Neuronal stem cell (in vitro differentiated cells): ENCODE results near the gene CKLF.
"Not testable (repeated sequence)": the region's sequence is repeated elsewhere in the genome, so short reads cannot be mapped to it uniquely, and the experiment has no call there.

Experiments used
- DNase-seq: peaks from one replicate; pipeline ENCODE4 v3.0.0-alpha.2; 2013; ENCODE audit warnings: low spot score
- H2AFZ ChIP-seq: one replicate; pipeline ENCODE4 v1.6.1; 2013; ENCODE audit warnings: mild to moderate bottlenecking, low read length, inconsistent platforms
- H2AK5ac ChIP-seq: 2 replicates; pipeline ENCODE4 v1.6.1; 2013; ENCODE audit warnings: low read depth, mild to moderate bottlenecking, inconsistent platforms, low read length, moderate library complexity, mixed read lengths
- H2BK120ac ChIP-seq: 2 replicates; pipeline ENCODE4 v1.6.1; 2013; ENCODE audit warnings: low read depth, mild to moderate bottlenecking, inconsistent platforms, low read length, moderate library complexity, mixed read lengths
- H2BK12ac ChIP-seq: one replicate; pipeline ENCODE4 v1.6.1; 2013; ENCODE audit warnings: low read length, inconsistent platforms
- H2BK15ac ChIP-seq: 2 replicates; pipeline ENCODE4 v1.6.1; 2013; ENCODE audit warnings: mild to moderate bottlenecking, low read length, inconsistent platforms, mixed read lengths
- H2BK5ac ChIP-seq: one replicate; pipeline ENCODE4 v1.6.1; 2013; ENCODE audit warnings: inconsistent platforms, mild to moderate bottlenecking, low read length, moderate library complexity
- H3K14ac ChIP-seq: one replicate; pipeline ENCODE4 v1.6.1; 2013; ENCODE audit warnings: low read length, inconsistent platforms
- H3K18ac ChIP-seq: 2 replicates; pipeline ENCODE4 v1.6.1; 2013; ENCODE audit warnings: low read length, inconsistent platforms
- H3K23ac ChIP-seq: 2 replicates; pipeline ENCODE4 v1.6.1; 2013; ENCODE audit warnings: low read depth, mild to moderate bottlenecking, mixed read lengths, low read length, inconsistent platforms; ENCODE audit not compliant: poor library complexity
- H3K27ac ChIP-seq: replicated peaks from 3 replicates; pipeline ENCODE4 v1.5.1; 2013; ENCODE audit warnings: low read length, inconsistent platforms
- H3K27me3 ChIP-seq, 3 experiments: 2 replicates each; pipeline ENCODE4 v1.6.1; 2013; ENCODE audit warnings: low read length in 3 of 3, mild to moderate bottlenecking in 2 of 3, inconsistent platforms in 1 of 3, low read depth in 1 of 3, mixed read lengths in 1 of 3, moderate library complexity in 1 of 3; ENCODE audit not compliant: control insufficient read depth in 3 of 3, insufficient read depth in 3 of 3
- H3K36me3 ChIP-seq, 2 donors: replicated peaks in 1 of 2; 2 replicates each; pipeline ENCODE4 v1.6.1; 2013; ENCODE audit warnings: low read length in 2 of 2; ENCODE audit not compliant: control insufficient read depth in 2 of 2, insufficient read depth in 2 of 2
- H3K4ac ChIP-seq: 2 replicates; pipeline ENCODE4 v1.6.1; 2013; ENCODE audit warnings: inconsistent platforms, mild to moderate bottlenecking, low read length, moderate library complexity
- H3K4me1 ChIP-seq, 2 donors: 1 replicate in 1 of 2; 2 replicates in 1 of 2; pipeline ENCODE4 v1.6.1; 2013; ENCODE audit warnings: low read length in 2 of 2, low read depth in 1 of 2; ENCODE audit not compliant: control insufficient read depth in 2 of 2, insufficient read depth in 1 of 2
- H3K4me2 ChIP-seq: one replicate; pipeline ENCODE4 v1.6.1; 2013; ENCODE audit warnings: mild to moderate bottlenecking, low read length, inconsistent platforms; ENCODE audit not compliant: insufficient read depth, poor library complexity, severe bottlenecking
- H3K4me3 ChIP-seq, 2 donors: 2 replicates each; pipeline ENCODE4 v1.5.1; 2013; ENCODE audit warnings: low read length in 2 of 2, mild to moderate bottlenecking in 2 of 2, inconsistent platforms in 1 of 2, moderate library complexity in 1 of 2
- H3K79me1 ChIP-seq: one replicate; pipeline ENCODE4 v1.6.1; 2013; ENCODE audit warnings: low read depth, mild to moderate bottlenecking, inconsistent platforms, low read length, moderate library complexity
- H3K9ac ChIP-seq: one replicate; pipeline ENCODE4 v1.6.1; 2013; ENCODE audit warnings: mild to moderate bottlenecking, low read depth, low read length, inconsistent platforms; ENCODE audit not compliant: poor library complexity
- H3K9me3 ChIP-seq, 2 donors: replicated peaks in 1 of 2; 2 replicates each; pipeline versions ENCODE3 to v1.6.1; 2013; ENCODE audit warnings: low read length in 2 of 2, mild to moderate bottlenecking in 2 of 2, inconsistent platforms in 1 of 2, low read depth in 1 of 2, mixed read lengths in 1 of 2, moderate library complexity in 1 of 2; ENCODE audit not compliant: control insufficient read depth in 2 of 2, insufficient read depth in 1 of 2
- H4K8ac ChIP-seq: one replicate; pipeline ENCODE4 v1.6.1; 2013; ENCODE audit warnings: low read depth, mild to moderate bottlenecking, inconsistent platforms, low read length, moderate library complexity
- H4K91ac ChIP-seq: one replicate; pipeline ENCODE4 v1.6.1; 2013; ENCODE audit warnings: low read length, low read depth, mild to moderate bottlenecking, inconsistent platforms; ENCODE audit not compliant: poor library complexity
- WGBS, 2 donors: extraction: QIAGEN DNeasy Blood & Tissue Kit; methylation state at CpG; one replicate each; pipeline ENCODE4 v1.1.7; 2013; ENCODE audit warnings: missing lambda C conversion rate in 2 of 2, mixed read lengths in 1 of 2; ENCODE audit not compliant: insufficient read length in 2 of 2, insufficient replicate concordance in 1 of 2; ENCODE audit errors: extremely low coverage in 2 of 2; 5-methylcytosine and 5-hydroxymethylcytosine counted together

Gene CKLF

GRCh38 chr16:66610111-66610820 lies 57.9 kb downstream of the CKLF start:
- no peak overlapping the region for H3K4me3 ChIP-seq
- peaks cover 28% of the 10 kb centered on the region for H3K79me1 ChIP-seq
- no peak overlapping the region for H3K4ac ChIP-seq
- no peak for DNase-seq
- H2BK5ac ChIP-seq: no peak overlapping the region
- H4K91ac ChIP-seq: no peak overlapping the region
- H3K9me3 ChIP-seq: peaks cover 11 to 18% of the 10 kb centered on the region in 2 donors
- H2AK5ac ChIP-seq: no peak overlapping the region
- H3K4me1 ChIP-seq: peaks cover 12 to 16% of the 10 kb centered on the region in 2 donors
- WGBS, 2 donors: no CpG with 5 or more reads among the region's 14 CpGs
- H2AFZ ChIP-seq: no peak overlapping the region
- no peak overlapping the region for H3K18ac ChIP-seq
- H3K9ac ChIP-seq: peak overlapping the region; percentile 34
- no peak overlapping the region for H3K4me2 ChIP-seq
- H3K14ac ChIP-seq: no peak overlapping the region
- H2BK12ac ChIP-seq: no peak overlapping the region
- H3K27ac ChIP-seq: no peak overlapping the region
- H3K27me3 ChIP-seq: no peaks in the 10 kb centered on the region
- no peak overlapping the region for H2BK120ac ChIP-seq
- peaks cover 53 to 87% of the 10 kb centered on the region in 2 donors for H3K36me3 ChIP-seq
- no peak overlapping the region for H4K8ac ChIP-seq
- peak overlapping the region; percentile 47 for H3K23ac ChIP-seq
- no peak overlapping the region for H2BK15ac ChIP-seq

- not testable (repeated sequence) for H3K14ac ChIP-seq, H3K27me3 ChIP-seq, H3K9ac ChIP-seq, H3K4me2 ChIP-seq, H3K18ac ChIP-seq, DNase-seq, H2BK120ac ChIP-seq, H2BK5ac ChIP-seq, H3K4me3 ChIP-seq, H2BK15ac ChIP-seq, H3K27ac ChIP-seq, H3K23ac ChIP-seq, H2BK12ac ChIP-seq, H3K4ac ChIP-seq, H4K91ac ChIP-seq, H4K8ac ChIP-seq, H2AFZ ChIP-seq, H2AK5ac ChIP-seq
- Histone ChIP-seq H3K36me3 (peaks cover 53 to 87% of the 10 kb centered on the region in 2 donors), H3K9me3 (peaks cover 11 to 18% of the 10 kb centered on the region in 2 donors), H3K4me1 (peaks cover 6 to 11% of the 10 kb centered on the region in 2 donors), H3K79me1 (peaks cover 19% of the 10 kb centered on the region)
- WGBS, 2 donors: no CpG with 5 or more reads among the region's 8 CpGs
These were observed 59.5 kb downstream of the CKLF start for GRCh38 chr16:66611911-66612310.

GRCh38 chr16:66612422-66612821 lies 60.0 kb downstream of the CKLF start:
- no peak overlapping the region for H3K18ac ChIP-seq
- no peak overlapping the region for H3K4me3 ChIP-seq
- no peak overlapping the region for H3K4me2 ChIP-seq
- peaks cover 6 to 11% of the 10 kb centered on the region in 2 donors for H3K4me1 ChIP-seq
- DNase-seq: no peak
- H3K4ac ChIP-seq: no peak overlapping the region
- H3K9ac ChIP-seq: no peak overlapping the region
- H3K36me3 ChIP-seq: peaks cover 51 to 82% of the 10 kb centered on the region in 2 donors
- H2AK5ac ChIP-seq: no peak overlapping the region
- H3K27me3 ChIP-seq: no peaks in the 10 kb centered on the region
- no peak overlapping the region for H2BK5ac ChIP-seq
- H3K23ac ChIP-seq: peak overlapping the region; percentile 87
- H3K27ac ChIP-seq: no peak overlapping the region
- H4K8ac ChIP-seq: no peak overlapping the region
- peaks cover 11 to 18% of the 10 kb centered on the region in 2 donors for H3K9me3 ChIP-seq
- no peak overlapping the region for H2BK12ac ChIP-seq
- WGBS, 2 donors: no CpG with 5 or more reads among the region's 14 CpGs
- H2BK120ac ChIP-seq: no peak overlapping the region
- H2BK15ac ChIP-seq: no peak overlapping the region
- peaks cover 16% of the 10 kb centered on the region for H3K79me1 ChIP-seq
- H2AFZ ChIP-seq: no peak overlapping the region
- no peak overlapping the region for H4K91ac ChIP-seq
- H3K14ac ChIP-seq: no peak overlapping the region

GRCh38 chr16:66614161-66614802 lies 61.9 kb downstream of the CKLF start:
- no peak overlapping the region for H3K4me2 ChIP-seq
- no peak overlapping the region for H3K23ac ChIP-seq
- no peak overlapping the region for H3K4ac ChIP-seq
- H3K36me3 ChIP-seq: peaks cover 42 to 73% of the 10 kb centered on the region in 2 donors
- H2BK120ac ChIP-seq: no peak overlapping the region
- H3K4me1 ChIP-seq: peaks cover 0 to 2% of the 10 kb centered on the region in 2 donors
- H4K8ac ChIP-seq: no peak overlapping the region
- no peak overlapping the region for H2BK15ac ChIP-seq
- H2AFZ ChIP-seq: no peak overlapping the region
- H3K18ac ChIP-seq: no peak overlapping the region
- no peak overlapping the region for H3K27ac ChIP-seq
- no peak overlapping the region for H2BK12ac ChIP-seq
- no peaks in the 10 kb centered on the region for H3K27me3 ChIP-seq
- no peak for DNase-seq
- H4K91ac ChIP-seq: no peak overlapping the region
- no peak overlapping the region for H2BK5ac ChIP-seq
- H2AK5ac ChIP-seq: no peak overlapping the region
- peaks cover 10% of the 10 kb centered on the region for H3K79me1 ChIP-seq
- H3K9ac ChIP-seq: no peak overlapping the region
- no peak overlapping the region for H3K14ac ChIP-seq
- peaks cover 11 to 18% of the 10 kb centered on the region in 2 donors for H3K9me3 ChIP-seq
- no CpG with 5 or more reads among the region's 12 CpGs for WGBS, 2 donors
- no peak overlapping the region for H3K4me3 ChIP-seq
